ENCODE measurements around the gene LPIN1. TPM values are rescaled to one million over a fixed set of nuclear protein-coding genes. Genes with fewer than 3 reads are reported as not detected.

The LPIN1 gene
- total RNA-seq, 4 donors from 2014 or later, result 55.2 to 77.0 (median 72.8) TPM

GRCh38 chr2:11770531-11771188, 24.2 kb downstream of the LPIN1 start:
- 91% methylated on average over 6 of the region's 6 CpGs for WGBS
- TF ChIP-seq EP300 (IDR thresholded peaks at IDR 0.05) (no peak), POLR2A (IDR thresholded peaks at IDR 0.05; ENCODE audit: low read depth) (no peak), POLR2AphosphoS5 (IDR thresholded peaks at IDR 0.05) (no peak)
- TF ChIP-seq, protein P1, sequence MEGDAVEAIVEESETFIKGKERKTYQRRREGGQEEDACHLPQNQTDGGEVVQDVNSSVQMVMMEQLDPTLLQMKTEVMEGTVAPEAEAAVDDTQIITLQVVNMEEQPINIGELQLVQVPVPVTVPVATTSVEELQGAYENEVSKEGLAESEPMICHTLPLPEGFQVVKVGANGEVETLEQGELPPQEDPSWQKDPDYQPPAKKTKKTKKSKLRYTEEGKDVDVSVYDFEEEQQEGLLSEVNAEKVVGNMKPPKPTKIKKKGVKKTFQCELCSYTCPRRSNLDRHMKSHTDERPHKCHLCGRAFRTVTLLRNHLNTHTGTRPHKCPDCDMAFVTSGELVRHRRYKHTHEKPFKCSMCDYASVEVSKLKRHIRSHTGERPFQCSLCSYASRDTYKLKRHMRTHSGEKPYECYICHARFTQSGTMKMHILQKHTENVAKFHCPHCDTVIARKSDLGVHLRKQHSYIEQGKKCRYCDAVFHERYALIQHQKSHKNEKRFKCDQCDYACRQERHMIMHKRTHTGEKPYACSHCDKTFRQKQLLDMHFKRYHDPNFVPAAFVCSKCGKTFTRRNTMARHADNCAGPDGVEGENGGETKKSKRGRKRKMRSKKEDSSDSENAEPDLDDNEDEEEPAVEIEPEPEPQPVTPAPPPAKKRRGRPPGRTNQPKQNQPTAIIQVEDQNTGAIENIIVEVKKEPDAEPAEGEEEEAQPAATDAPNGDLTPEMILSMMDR (IDR thresholded peaks at IDR 0.05), result no peak
- H3K27me3 ChIP-seq, result no peaks in the 10 kb centered on the region
- H3K9me3 ChIP-seq, result no peaks in the 10 kb centered on the region
- H3K4me3 ChIP-seq, result no peak overlapping the region
- no peak for DNase-seq (ENCODE audit: extremely low spot score)
- intact Hi-C loops (cut with DNase I), result no loop called here
- H3K36me3 ChIP-seq, result peaks cover 39 to 95% (median 76%) of the 10 kb centered on the region in 4 donors
- H3K27ac ChIP-seq (replicated peaks in 1 of 4), result no peak overlapping the region
- H3K4me1 ChIP-seq, result peaks cover 0 to 6% (median 2%) of the 10 kb centered on the region in 4 donors

DNA sequence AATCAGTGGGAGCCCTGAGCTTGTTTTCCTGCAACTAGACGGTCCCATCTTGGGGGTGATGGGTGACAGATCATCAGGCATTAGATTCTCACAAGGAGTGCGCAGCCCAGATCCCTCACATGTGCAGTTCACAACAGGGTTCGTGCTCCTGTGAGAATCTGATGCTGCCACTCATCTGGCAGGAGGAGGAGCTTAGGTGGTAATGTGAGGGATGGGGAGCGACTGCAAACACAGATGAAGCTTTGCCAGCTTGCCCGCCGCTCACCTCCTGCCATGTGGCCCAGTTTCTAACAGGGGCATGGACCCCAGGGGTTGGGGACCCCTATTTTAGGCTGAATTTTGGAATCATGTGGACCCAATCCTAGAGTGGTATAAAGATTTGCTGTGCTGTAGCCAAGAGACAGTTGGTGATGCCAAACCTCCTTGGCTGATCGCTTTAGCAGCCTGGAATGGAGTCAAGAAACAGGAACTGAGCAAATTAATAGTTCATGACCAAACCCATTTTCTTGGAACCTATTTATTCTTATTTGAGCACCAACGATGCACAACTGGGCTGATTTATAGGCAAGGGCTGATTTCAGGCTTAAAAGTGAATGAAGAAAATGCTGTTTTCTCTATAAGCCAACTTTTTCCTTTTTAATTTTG, 25.7 kb downstream of the LPIN1 start:
- TF ChIP-seq, protein P1 (IDR thresholded peaks at IDR 0.05), result no peak
- no peak for TF ChIP-seq POLR2AphosphoS5 (IDR thresholded peaks at IDR 0.05)
- no peak overlapping the region for H3K4me3 ChIP-seq
- no peak overlapping the region for H3K27ac ChIP-seq (replicated peaks in 1 of 4)
- peaks cover 30 to 81% (median 63%) of the 10 kb centered on the region in 4 donors for H3K36me3 ChIP-seq
- no peaks in the 10 kb centered on the region for H3K9me3 ChIP-seq
- peaks cover 0 to 11% (median 3%) of the 10 kb centered on the region in 4 donors for H3K4me1 ChIP-seq
- intact Hi-C loops (cut with DNase I), result no loop called here
- DNase-seq (ENCODE audit: extremely low spot score), result no peak
- H3K27me3 ChIP-seq, result no peaks in the 10 kb centered on the region
- 82% methylated on average over 8 of the region's 8 CpGs for WGBS

- intact Hi-C loops (cut with DNase I), result no loop called here
- Histone ChIP-seq H3K9me3 (no peaks in the 10 kb centered on the region), H3K36me3 (peaks cover 30 to 71% (median 58%) of the 10 kb centered on the region in 4 donors), H3K4me3 (no peak overlapping the region), H3K4me1 (peaks cover 0 to 19% (median 6%) of the 10 kb centered on the region in 4 donors), H3K27ac (replicated peaks in 1 of 4) (no peak overlapping the region), H3K27me3 (no peaks in the 10 kb centered on the region)
- no peak for DNase-seq (ENCODE audit: extremely low spot score)
- TF ChIP-seq, protein P1 (IDR thresholded peaks at IDR 0.05), result no peak
- no peak for TF ChIP-seq EP300 (IDR thresholded peaks at IDR 0.05)
- TF ChIP-seq POLR2AphosphoS5 (IDR thresholded peaks at IDR 0.05), result no peak
- no peak for TF ChIP-seq POLR2A (IDR thresholded peaks at IDR 0.05; ENCODE audit: low read depth)
- WGBS, result 92% methylated on average over 10 of the region's 10 CpGs
Observed at GRCh38 chr2:11773111-11773510, 26.7 kb downstream of the LPIN1 start.

GRCh38 chr2:11773747-11774525, 27.5 kb downstream of the LPIN1 start:
- Histone ChIP-seq H3K4me1 (peaks cover 2 to 27% (median 15%) of the 10 kb centered on the region in 4 donors), H3K27me3 (no peaks in the 10 kb centered on the region), H3K27ac (replicated peaks in 1 of 4) (no peak overlapping the region), H3K36me3 (peaks cover 30 to 63% (median 52%) of the 10 kb centered on the region in 4 donors), H3K4me3 (no peak overlapping the region), H3K9me3 (no peaks in the 10 kb centered on the region)
- TF ChIP-seq, protein P1 (IDR thresholded peaks at IDR 0.05), result no peak
- TF ChIP-seq POLR2A (IDR thresholded peaks at IDR 0.05; ENCODE audit: low read depth) (no peak), EP300 (IDR thresholded peaks at IDR 0.05) (no peak), POLR2AphosphoS5 (IDR thresholded peaks at IDR 0.05) (no peak)
- WGBS, result 78% methylated on average over 7 of the region's 7 CpGs
- no peak for DNase-seq (ENCODE audit: extremely low spot score)
- intact Hi-C loops (cut with DNase I), result no loop called here

All from esophagus muscularis mucosa (tissue), 4 donors.